H1 (cell line): ENCODE data around the gene C1GALT1C1L.

Source experiments
- ASH2L ChIP-seq: fragments of 200-600, 300-600 bp; sonication (generic); IDR thresholded peaks from one replicate; pipeline ENCODE4 v1.7.1; 2017; ENCODE audit warnings: low read length
- CBX5 ChIP-seq: fragments of 300-800, 300-1000 bp; sonication (generic); IDR thresholded peaks from 2 replicates; pipeline ENCODE4 v1.7.1; 2016; ENCODE audit warnings: antibody characterized with exemption, low read length, low read depth
- EZH2 ChIP-seq: fragments of 200-600 bp; sonication (generic); IDR thresholded peaks from 2 replicates; pipeline ENCODE4 v1.7.1; 2012; ENCODE audit warnings: low read depth, mild to moderate bottlenecking, moderate library complexity, low read length, inconsistent platforms; ENCODE audit not compliant: severe bottlenecking
- MAFK ChIP-seq: IDR thresholded peaks from 2 replicates; pipeline ENCODE4 v1.6.1; 2012; ENCODE audit warnings: low read depth, mild to moderate bottlenecking, improper control_type of control experiment, low read length
- POLR2A ChIP-seq, 2 experiments: IDR thresholded peaks; 1 replicate in 1 of 2; 2 replicates in 1 of 2; pipeline ENCODE4 v1.6.1; 2011; ENCODE audit warnings: low read depth in 2 of 2, low read length in 2 of 2, mild to moderate bottlenecking in 2 of 2; ENCODE audit errors: control extremely low read depth in 1 of 2
- RFX5 ChIP-seq: IDR thresholded peaks from 2 replicates; pipeline ENCODE4 v1.6.1; 2011; ENCODE audit warnings: low read depth, low read length, improper control_type of control experiment, borderline replicate concordance
- SIN3A ChIP-seq, 2 experiments: IDR thresholded peaks in 1 of 2; conservative IDR thresholded peaks in 1 of 2; 2 replicates each; pipeline ENCODE4 v1.6.1; 2011 to 2012; ENCODE audit warnings: low read length in 2 of 2, improper control_type of control experiment in 1 of 2, low read depth in 1 of 2, mild to moderate bottlenecking in 1 of 2
- YY1 ChIP-seq: IDR thresholded peaks from 2 replicates; pipeline ENCODE4 v1.6.1; 2011; ENCODE audit warnings: low read depth, mild to moderate bottlenecking, low read length
- TF ChIP-seq, protein P1 (sequence below), 3 experiments: IDR thresholded peaks; 1 replicate in 2 of 3; 2 replicates in 1 of 3; pipeline versions ENCODE4 v1.5.1 to v1.6.1; 2011; ENCODE audit warnings: low read length in 3 of 3, mild to moderate bottlenecking in 3 of 3, inconsistent platforms in 2 of 3, low read depth in 1 of 3, moderate library complexity in 1 of 3; ENCODE audit not compliant: insufficient read depth in 1 of 3; ENCODE audit errors: control extremely low read depth in 1 of 3
- TF ChIP-seq, protein P2 (sequence below): IDR thresholded peaks from 2 replicates; pipeline ENCODE4 v1.6.1; 2012; ENCODE audit warnings: inconsistent platforms
- TF ChIP-seq, protein P3 (sequence below): IDR thresholded peaks from 2 replicates; pipeline ENCODE4 v1.6.1; 2011; ENCODE audit warnings: low read depth, mild to moderate bottlenecking, low read length; ENCODE audit not compliant: insufficient read depth
- TF ChIP-seq, protein P4 (sequence below): IDR thresholded peaks from 2 replicates; pipeline ENCODE4 v1.6.1; 2012; ENCODE audit warnings: inconsistent platforms
- TF ChIP-seq, protein P5 (sequence below): IDR thresholded peaks from 2 replicates; pipeline ENCODE4 v1.6.1; 2012; ENCODE audit warnings: low read length, inconsistent platforms

DNA sequence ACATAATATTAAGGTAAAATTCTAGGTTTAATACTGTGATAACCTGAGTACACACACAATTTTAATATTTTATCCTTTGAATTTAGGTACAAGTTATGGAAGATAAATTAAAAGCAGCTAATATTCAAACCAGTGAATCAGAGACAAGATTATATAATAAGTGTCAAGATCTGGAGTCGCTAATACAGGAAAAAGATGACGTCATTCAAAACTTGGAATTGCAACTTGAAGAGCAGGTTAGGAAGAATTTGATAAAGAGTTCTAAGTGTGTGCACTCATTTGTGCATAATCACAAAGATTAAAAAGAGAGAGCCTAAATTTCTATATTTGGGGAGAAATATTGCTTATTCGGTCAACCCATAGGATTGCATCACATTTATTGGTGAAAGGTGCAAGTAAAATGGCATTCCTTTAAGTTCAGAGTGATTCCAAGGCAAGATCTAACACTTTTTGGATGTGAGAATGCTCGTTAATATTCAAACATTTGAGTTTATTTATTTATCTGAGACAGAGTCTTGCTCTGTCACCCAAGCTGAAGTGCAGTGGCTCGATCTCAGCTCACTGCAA lies 16.3 kb upstream of the C1GALT1C1L start:
- TF ChIP-seq, protein P1, sequence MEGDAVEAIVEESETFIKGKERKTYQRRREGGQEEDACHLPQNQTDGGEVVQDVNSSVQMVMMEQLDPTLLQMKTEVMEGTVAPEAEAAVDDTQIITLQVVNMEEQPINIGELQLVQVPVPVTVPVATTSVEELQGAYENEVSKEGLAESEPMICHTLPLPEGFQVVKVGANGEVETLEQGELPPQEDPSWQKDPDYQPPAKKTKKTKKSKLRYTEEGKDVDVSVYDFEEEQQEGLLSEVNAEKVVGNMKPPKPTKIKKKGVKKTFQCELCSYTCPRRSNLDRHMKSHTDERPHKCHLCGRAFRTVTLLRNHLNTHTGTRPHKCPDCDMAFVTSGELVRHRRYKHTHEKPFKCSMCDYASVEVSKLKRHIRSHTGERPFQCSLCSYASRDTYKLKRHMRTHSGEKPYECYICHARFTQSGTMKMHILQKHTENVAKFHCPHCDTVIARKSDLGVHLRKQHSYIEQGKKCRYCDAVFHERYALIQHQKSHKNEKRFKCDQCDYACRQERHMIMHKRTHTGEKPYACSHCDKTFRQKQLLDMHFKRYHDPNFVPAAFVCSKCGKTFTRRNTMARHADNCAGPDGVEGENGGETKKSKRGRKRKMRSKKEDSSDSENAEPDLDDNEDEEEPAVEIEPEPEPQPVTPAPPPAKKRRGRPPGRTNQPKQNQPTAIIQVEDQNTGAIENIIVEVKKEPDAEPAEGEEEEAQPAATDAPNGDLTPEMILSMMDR (IDR thresholded peaks at IDR 0.05; ENCODE audit: control extremely low read depth in 1 of 3, insufficient read depth in 1 of 3, low read depth in 1 of 3, low read length in 3 of 3) = no peak
- TF ChIP-seq YY1 (no peak), POLR2A (IDR thresholded peaks at IDR 0.05; ENCODE audit: control extremely low read depth in 1 of 2, low read depth in 2 of 2, low read length in 2 of 2) (no peak), ASH2L (no peak), MAFK (no peak), SIN3A (conservative IDR thresholded peaks at IDR 0.05 in 1 of 2, IDR thresholded peaks at IDR 0.05 in 1 of 2; ENCODE audit: low read depth in 1 of 2, low read length in 2 of 2) (no peak), EZH2 (no peak), CBX5 (no peak), RFX5 (no peak)
- TF ChIP-seq, protein P2, sequence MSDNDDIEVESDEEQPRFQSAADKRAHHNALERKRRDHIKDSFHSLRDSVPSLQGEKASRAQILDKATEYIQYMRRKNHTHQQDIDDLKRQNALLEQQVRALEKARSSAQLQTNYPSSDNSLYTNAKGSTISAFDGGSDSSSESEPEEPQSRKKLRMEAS = no peak
- TF ChIP-seq, protein P3, sequence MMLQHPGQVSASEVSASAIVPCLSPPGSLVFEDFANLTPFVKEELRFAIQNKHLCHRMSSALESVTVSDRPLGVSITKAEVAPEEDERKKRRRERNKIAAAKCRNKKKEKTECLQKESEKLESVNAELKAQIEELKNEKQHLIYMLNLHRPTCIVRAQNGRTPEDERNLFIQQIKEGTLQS = no peak
- TF ChIP-seq, protein P4, sequence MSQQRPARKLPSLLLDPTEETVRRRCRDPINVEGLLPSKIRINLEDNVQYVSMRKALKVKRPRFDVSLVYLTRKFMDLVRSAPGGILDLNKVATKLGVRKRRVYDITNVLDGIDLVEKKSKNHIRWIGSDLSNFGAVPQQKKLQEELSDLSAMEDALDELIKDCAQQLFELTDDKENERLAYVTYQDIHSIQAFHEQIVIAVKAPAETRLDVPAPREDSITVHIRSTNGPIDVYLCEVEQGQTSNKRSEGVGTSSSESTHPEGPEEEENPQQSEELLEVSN = no peak
- TF ChIP-seq, protein P5, sequence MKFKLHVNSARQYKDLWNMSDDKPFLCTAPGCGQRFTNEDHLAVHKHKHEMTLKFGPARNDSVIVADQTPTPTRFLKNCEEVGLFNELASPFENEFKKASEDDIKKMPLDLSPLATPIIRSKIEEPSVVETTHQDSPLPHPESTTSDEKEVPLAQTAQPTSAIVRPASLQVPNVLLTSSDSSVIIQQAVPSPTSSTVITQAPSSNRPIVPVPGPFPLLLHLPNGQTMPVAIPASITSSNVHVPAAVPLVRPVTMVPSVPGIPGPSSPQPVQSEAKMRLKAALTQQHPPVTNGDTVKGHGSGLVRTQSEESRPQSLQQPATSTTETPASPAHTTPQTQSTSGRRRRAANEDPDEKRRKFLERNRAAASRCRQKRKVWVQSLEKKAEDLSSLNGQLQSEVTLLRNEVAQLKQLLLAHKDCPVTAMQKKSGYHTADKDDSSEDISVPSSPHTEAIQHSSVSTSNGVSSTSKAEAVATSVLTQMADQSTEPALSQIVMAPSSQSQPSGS = no peak
